ENCODE data around the gene NQO2.

NQO2 gene

DNA sequence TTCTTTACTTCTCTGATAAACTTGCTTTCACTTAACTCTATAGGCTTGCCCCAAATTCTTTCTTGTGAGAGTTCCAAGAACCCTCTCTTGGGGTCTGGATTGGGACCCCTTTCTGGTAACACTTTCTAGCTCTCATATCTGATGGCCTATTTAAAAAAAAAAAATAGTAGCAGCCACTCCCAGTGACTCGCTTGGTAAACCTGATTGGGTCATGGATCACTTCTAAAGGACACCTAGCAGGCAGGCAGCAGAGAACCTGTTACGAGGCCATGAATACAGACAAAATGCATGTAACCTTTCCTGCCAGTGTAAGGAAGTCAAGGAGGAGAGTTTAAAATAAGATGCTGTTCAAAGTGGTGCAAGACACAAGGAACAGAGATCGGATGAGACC is 19.2 kb upstream of the NQO2 start:
- H3K4me3 ChIP-seq (ENCODE audit: low read depth, low read length): no peak overlapping the region
- no peak for DNase-seq
- H3K27me3 ChIP-seq (replicated peaks): no peaks in the 10 kb centered on the region
- no peaks in the 10 kb centered on the region for H3K36me3 ChIP-seq (replicated peaks)
- H3K27ac ChIP-seq: no peak overlapping the region
- TF ChIP-seq, protein P1, sequence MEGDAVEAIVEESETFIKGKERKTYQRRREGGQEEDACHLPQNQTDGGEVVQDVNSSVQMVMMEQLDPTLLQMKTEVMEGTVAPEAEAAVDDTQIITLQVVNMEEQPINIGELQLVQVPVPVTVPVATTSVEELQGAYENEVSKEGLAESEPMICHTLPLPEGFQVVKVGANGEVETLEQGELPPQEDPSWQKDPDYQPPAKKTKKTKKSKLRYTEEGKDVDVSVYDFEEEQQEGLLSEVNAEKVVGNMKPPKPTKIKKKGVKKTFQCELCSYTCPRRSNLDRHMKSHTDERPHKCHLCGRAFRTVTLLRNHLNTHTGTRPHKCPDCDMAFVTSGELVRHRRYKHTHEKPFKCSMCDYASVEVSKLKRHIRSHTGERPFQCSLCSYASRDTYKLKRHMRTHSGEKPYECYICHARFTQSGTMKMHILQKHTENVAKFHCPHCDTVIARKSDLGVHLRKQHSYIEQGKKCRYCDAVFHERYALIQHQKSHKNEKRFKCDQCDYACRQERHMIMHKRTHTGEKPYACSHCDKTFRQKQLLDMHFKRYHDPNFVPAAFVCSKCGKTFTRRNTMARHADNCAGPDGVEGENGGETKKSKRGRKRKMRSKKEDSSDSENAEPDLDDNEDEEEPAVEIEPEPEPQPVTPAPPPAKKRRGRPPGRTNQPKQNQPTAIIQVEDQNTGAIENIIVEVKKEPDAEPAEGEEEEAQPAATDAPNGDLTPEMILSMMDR (IDR thresholded peaks at IDR 0.05; ENCODE audit: low read depth, low read length, missing control alignments): no peak
- in situ Hi-C loops (cut with HindIII; ENCODE audit: low pct_ligation_motif_present, low sequenced_read_pairs): no loop called here

DNA sequence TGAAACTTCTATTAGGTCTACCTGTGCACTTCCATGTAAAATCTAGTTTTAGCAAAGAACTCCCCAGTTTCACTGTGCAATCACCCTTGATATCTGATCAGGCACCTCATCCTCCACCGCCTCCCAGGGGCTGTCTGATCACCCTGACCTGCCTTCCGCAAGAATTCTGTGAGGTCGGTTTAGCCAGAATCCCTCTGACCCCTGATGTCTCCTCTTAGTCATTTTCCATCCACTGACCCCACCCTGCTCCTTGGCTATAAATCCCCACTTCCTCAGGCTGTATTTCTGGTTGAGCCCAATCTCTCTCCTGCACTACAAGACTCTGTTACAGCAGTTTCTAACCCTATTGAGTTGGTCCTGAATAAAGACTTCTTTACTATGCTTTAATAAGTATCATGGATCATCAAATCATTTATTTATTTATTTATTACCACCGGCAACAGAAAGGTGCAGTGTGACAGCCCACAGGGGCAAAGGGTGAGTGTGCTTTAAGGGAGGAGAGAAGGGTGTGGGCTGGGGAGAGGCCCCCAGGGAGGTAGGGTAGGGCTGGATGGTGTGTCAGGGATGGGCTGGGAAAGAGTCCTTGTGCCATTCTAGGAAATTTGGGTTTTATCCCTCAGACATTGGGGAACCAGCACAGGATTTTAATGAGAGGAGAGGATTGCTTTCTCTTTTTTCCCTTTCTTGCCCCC is 17.1 kb upstream of the NQO2 start:
- in situ Hi-C loops (cut with HindIII; ENCODE audit: low pct_ligation_motif_present, low sequenced_read_pairs): no loop called here
- no peak for DNase-seq
- Histone ChIP-seq H3K36me3 (replicated peaks) (no peaks in the 10 kb centered on the region), H3K27me3 (replicated peaks) (no peaks in the 10 kb centered on the region), H3K4me3 (ENCODE audit: low read depth, low read length) (no peak overlapping the region), H3K27ac (no peak overlapping the region)
- TF ChIP-seq, protein P1 (IDR thresholded peaks at IDR 0.05; ENCODE audit: low read depth, low read length, missing control alignments): no peak

DNA sequence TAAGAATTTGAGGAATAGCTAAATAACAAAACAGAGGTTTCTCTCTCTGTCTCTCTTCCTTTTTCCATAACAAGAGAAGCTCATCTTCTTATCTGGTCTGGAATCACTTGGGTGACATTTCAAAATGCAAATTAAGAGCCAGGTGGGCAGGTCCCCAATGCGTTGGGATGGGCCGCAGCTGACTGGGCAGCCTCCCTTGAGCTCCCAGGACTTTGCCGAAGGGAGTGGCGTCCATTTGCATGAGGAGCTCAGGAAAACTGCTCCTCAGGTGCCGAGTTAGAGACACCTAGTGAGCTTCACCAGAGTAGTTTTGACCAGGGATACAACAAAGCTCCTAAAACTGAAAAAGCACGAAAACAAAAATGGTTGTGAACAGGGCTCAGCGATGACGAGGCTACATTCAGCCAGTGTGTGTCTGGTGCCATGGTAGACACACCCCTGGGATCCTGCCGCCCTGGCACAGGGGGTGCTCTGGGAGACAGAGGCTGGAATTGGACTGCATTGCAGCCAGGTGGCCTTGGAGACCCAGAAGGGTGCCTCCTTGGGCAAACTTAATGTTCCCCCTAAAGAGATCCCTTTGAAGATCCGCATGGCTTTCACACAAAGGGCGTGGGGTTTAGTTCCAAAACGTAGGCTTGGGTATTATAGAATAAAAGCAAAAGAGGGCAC is 14.8 kb upstream of the NQO2 start:
- no peaks in the 10 kb centered on the region for H3K36me3 ChIP-seq (replicated peaks)
- TF ChIP-seq, protein P1 (IDR thresholded peaks at IDR 0.05; ENCODE audit: low read depth, low read length, missing control alignments): no peak
- in situ Hi-C loops (cut with HindIII; ENCODE audit: low pct_ligation_motif_present, low sequenced_read_pairs): no loop called here
- no peaks in the 10 kb centered on the region for H3K27me3 ChIP-seq (replicated peaks)
- H3K4me3 ChIP-seq (ENCODE audit: low read depth, low read length): no peak overlapping the region
- H3K27ac ChIP-seq: no peak overlapping the region
- no peak for DNase-seq

DNA sequence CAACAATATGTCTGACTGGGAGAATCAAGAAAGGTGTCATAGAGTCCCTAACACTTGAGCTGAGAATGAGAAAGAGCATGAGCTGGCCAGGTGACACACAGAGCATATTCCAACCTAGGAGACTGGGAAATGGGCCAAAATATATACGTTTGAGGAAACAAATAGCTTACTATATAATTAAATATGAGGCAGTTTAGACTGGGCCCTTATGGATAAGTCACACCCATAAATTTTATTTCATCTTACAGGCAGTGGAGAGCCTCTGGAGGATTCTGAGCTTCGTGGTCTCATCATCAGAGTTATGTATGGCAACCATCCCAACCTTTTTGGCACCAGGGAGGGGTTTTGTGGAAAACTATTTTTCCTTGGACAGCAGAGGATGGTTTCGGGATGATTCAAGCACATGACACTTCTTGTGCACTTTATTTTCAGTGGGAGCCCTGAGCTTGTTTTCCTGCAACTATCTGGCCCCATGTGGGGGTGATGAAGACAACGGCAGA is 12.9 kb upstream of the NQO2 start:
- Histone ChIP-seq H3K4me3 (ENCODE audit: low read depth, low read length) (no peak overlapping the region), H3K36me3 (replicated peaks) (no peaks in the 10 kb centered on the region), H3K27me3 (replicated peaks) (no peaks in the 10 kb centered on the region), H3K27ac (peak overlapping the region; percentile 43)
- in situ Hi-C loops (cut with HindIII; ENCODE audit: low pct_ligation_motif_present, low sequenced_read_pairs): no loop called here
- peak; percentile 65 for DNase-seq
- TF ChIP-seq, protein P1 (IDR thresholded peaks at IDR 0.05; ENCODE audit: low read depth, low read length, missing control alignments): no peak

DNA sequence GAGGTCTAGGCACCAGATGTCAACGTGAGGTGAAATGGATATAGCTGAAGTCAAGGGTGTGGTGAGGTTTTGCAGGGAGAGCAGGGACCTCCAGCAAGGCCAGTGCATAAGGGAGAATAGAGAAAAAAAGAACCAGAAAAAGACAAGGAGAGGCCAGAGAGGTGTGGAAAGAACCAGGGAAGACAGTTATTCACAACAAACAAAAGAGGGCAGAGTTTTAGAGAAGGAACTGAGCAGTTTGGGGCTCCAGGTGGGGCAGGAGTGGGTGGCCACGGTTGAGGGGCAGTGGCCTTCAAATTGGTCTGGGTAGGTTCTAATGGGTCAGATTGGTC is 11.6 kb upstream of the NQO2 start:
- DNase-seq: no peak
- Histone ChIP-seq H3K27me3 (replicated peaks) (no peaks in the 10 kb centered on the region), H3K27ac (peak overlapping the region; percentile 98), H3K36me3 (replicated peaks) (no peaks in the 10 kb centered on the region), H3K4me3 (ENCODE audit: low read depth, low read length) (peak overlapping the region; percentile 71)
- TF ChIP-seq, protein P1 (IDR thresholded peaks at IDR 0.05; ENCODE audit: low read depth, low read length, missing control alignments): no peak
- in situ Hi-C loops (cut with HindIII; ENCODE audit: low pct_ligation_motif_present, low sequenced_read_pairs): no loop called here
